HK-2 (cell line): ENCODE data around the gene KIF3A.
"Not testable (repeated sequence)": the region's sequence is repeated elsewhere in the genome, so short reads cannot be mapped to it uniquely, and the experiment has no call there.

Experiments
- DNase-seq: peaks from one replicate; pipeline ENCODE4 v3.0.0-alpha.2; 2018; ENCODE audit not compliant: unreplicated experiment

The KIF3A gene

DNA sequence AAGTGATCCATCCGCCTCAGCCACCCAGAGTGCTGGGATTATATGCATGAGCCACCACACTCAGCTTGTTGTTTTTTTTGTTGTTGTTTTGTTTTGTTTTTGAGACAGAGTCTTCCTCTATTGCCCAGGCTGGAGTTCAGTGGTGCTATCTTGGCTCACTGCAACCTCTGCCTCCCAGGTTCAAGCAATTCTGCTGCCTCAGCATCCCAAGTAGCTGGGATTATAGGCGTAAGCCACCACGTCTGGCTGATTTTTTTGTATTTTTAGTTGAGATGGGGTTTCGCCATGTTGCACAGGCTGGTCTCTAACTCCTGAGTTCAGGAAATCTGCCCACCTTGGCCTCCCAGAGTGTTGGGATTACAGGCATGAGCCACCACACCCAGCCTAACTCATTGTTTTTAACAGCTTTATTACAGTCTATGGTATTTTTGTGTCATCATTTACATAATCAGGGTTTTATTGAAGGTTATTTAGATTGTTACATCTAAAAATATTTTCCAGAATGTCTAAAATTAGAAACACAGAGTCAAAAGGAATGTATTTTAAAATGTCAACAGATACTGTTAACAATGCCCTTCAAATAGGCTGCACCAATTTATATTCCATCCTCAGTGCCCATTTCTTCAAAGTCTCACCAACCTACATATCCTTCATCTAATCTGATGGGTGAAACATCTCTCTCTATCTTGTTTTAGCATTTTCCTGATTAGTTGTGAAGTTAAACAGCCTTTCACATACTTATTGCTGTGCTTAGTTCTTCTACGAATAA is 18.6 kb downstream of the KIF3A start:
- no peak for DNase-seq

DNA sequence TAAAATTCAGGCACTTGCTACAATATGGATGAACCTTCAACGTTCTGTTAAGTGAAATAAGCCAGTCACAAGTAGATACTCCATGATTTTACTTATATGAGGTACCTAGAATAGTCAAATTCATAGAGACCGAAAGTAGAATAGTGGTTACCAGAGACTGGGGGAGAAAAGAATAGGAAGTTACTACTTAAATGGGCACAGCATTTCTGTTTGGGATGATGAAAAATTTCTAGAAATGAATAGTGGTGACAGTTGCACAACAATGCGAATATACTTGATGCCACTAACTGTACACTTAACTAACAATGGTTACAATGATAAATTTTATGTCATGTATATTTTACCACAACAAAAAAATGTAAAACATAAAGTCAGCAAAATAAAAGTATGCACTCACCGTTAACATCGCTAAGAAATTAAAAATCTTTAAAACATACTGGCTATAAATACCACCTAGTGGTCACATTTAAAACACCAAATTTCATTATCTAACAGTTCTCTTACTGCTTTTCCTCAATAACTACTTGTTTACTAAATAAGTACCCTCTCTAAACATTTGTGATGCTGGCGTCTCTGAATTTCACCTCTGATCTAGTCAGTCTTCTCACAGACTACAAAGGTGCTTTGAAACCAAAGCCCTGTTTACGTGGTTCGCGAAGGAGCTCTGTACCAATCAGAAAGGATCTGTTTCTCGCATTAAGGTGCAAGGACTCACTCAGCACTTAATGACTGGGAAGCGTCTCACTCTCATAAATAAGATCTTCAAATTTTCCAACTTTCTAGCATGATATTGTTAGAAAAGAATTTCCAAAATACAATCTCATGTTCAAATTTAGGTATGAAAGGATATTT is 22.7 kb downstream of the KIF3A start:
- no peak for DNase-seq

DNA sequence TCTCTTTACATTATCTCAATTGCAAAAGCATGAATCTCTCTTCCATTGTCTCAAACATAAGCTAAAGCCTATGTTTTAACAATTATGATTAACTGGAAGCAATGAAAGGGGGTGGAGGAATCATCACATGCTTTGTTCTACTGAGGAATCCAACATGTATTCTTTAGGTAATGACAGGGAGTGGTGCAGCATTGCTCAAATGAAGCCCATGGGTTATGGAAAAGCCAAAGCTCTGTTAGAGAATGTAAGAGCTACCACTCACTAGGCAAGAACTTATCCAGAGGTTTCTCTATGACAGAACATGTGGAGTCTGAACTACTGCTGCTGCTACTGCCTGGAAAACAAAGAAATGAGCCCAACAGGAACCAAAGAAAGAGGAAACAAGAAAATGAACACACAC is 28.7 kb downstream of the KIF3A start:
- DNase-seq = no peak

DNA sequence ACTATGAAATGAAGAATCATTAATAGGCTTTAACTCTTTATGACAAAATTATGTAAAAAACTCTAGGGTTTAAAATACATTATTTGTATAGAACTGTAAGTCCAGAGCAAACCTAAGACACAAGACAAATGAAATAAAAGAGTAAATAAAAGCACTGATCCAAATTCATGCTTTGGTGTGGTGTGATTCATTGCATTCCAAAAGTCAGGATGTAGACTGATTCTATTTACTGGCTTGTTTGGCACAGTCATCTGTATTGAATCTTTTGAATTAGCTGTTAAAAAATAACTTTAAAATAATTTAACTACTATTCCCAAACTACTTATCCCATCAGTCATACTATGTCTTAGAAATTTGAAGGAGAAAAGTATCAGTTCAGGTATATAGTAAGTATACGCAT is 32.5 kb downstream of the KIF3A start:
- no peak for DNase-seq

DNA sequence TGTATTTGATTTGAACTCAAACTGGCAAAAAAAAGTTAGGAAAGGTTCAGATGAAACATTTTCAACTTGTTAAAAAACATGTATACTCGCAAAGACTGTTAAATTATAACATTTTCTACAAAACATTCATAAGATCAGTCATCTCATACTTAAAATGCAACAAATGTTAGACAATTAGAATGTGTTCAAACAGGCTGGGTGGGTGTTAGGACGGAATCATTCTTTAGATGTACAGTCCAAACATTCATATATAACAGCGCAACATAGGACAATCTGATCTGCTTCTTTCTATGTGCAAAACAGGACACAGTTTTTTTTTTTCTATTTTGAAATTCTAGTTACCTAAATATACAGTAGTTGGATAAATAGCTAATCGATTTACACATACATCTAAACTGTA is 41.4 kb downstream of the KIF3A start:
- no peak for DNase-seq

DNA sequence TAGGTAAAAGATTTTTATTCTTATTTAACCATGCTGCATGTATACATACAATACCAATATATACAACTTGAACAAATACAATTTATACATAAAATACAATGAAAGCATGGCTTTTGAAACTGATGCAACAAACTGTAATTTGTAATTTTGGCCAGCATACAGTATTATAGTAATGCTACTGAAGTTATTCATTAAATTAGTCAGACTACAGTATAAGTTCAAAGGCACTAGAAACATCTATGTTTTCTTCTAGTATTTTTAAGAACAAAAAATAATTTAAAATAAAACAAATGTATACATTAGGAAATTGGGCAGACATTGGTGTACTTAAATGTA is 44.7 kb downstream of the KIF3A start:
- no peak for DNase-seq

DNA sequence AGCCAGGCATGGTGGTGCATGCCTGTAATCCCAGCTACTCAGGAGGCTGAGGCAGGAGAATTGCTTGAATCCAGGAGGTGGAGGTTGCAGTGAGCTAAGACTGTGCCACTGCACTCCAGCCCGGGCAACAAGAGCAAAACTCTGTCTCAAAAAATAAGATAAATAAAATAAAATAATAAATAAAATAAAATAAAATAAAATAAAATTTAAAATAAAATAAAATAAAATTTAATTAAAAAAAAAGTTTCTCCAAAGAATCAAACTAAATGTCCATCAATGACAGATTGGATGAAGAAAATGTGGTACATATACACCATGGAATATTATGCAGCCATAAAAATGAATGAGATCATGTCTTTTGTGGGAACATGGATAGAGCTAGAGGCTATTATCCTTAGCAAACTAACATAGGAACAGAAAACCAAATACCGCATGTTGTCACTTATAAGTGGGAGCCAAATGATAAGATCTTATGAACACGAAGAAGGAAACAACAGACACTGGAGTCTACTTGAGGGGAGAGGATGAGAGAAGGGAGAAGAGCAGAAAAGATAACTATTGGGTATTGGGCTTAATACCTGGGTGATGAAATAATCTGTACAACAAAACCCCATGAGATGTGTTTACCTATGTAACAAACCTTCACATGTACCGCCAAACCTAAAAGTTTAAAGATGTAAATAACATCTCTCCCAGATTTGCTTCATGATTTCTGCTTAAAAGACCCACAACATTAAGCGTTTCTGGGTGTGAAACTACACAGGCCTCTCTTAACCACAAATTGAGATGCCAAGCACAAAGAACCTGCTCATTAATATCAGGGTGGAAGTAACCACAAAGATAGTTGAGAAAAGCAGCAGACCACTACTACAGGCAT is 45.4 kb downstream of the KIF3A start:
- not testable (repeated sequence) for DNase-seq

DNA sequence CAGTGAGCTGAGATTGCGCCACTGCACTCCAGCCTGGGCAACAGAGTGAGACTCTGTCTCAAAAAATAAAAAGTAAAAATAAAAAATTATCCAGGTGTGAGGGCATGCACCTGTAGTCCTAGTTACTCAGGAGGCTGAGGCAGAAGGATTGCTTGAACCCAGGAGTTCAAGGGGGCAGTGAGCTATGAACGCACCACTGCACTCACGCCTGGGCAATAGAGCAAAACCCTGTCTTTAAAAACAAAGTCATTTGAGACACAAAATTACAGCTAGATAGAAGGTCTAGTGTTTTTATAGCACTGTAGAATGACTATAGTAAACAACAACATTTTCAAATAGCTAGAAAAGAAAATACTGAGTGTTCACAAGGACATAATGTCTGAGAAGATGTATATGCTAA is 47.2 kb downstream of the KIF3A start:
- DNase-seq = no peak

DNA sequence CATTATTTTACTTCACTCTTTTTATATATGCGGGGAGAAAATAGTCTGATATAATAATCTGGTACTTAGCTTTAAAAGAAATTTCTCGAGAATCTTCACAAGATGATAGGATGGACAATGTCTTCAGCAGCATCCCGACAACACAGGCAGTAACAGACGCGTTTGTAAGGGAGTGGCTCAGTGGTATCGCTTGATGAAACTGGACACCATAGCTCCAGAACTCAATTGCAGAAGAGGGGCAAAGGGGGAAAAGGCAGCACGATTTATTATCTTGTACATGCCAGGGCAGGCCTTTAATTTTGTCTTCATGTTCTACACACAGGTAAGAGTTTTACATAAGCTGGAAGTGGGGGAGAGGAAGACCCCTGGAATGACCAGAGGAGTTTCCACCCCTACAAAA is 47.8 kb downstream of the KIF3A start:
- no peak for DNase-seq

DNA sequence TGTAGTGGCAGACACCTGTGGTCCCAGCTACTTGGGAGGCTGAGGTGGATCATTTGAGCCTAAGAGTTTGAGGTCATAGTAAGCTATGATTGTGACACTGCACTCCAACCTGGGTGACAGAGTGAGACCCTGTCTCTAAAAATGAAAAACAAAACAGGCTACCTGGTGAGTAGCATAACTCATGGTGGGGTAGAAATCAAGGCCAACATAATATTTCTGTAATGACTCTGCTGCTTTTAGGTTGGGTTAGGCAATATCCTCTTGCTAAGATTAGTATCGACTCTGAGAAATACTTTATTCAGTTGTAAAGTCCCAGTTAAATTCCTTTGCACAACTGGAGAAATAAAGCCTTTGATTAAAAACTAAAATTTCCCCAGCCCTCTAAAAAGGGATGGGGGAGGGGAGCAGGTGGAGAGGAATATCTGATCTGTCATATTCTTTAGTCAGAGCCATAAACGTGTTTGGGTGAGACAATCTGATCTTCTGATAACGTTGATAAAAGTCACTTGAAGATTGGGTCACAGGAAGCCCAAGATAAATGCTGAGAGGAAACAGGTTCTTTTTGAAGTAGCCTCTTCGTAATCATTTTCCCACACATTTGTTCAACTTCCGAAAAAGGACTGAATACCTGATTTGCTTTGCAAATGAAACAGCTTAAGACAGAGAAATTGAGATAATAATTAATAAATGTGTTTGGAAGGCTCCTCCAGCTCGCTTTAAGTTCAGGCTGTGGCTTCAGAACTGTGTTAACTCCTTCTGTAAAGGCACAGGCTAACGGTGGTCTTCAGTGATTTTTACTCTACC is 48.6 kb downstream of the KIF3A start:
- DNase-seq = no peak

DNA sequence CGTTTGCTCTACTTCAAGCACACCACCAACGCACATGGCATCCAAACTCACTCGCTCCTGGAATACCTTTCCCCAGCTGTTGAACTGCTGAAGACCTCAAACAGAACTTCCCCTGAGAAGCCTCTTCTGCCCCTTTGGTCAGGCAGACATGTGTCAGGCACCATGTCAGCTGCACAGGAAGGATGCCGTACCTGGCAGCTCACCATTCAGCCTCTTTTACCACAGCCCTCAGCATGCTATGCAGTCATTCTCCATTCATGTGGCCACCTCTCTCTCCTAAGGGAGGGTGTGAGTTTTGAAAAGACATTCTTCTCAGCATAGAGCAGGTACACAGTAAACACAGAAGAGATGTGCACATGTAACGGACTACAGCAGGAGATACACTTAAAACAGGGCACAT is 49.4 kb downstream of the KIF3A start:
- DNase-seq = no peak

DNA sequence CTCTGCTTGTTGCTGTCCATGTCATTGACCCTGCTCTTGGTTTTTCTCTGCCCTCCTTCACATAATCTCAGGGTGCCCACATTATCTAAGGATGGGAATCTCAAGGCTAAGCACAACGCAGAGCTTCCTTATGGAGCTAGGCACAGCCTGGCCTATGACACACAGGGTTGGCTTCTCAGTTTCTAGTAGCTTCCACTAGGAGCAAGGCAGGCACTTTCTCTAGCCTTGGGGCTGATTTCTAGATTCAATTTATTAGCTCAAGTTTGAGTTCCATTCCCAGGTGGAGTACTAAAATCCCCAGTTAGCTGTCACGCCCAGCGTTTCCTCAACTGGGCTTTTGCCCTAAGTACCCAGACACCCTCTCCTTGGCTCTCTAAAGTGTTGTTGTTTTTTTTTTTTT is 51.2 kb downstream of the KIF3A start:
- DNase-seq = no peak

DNA sequence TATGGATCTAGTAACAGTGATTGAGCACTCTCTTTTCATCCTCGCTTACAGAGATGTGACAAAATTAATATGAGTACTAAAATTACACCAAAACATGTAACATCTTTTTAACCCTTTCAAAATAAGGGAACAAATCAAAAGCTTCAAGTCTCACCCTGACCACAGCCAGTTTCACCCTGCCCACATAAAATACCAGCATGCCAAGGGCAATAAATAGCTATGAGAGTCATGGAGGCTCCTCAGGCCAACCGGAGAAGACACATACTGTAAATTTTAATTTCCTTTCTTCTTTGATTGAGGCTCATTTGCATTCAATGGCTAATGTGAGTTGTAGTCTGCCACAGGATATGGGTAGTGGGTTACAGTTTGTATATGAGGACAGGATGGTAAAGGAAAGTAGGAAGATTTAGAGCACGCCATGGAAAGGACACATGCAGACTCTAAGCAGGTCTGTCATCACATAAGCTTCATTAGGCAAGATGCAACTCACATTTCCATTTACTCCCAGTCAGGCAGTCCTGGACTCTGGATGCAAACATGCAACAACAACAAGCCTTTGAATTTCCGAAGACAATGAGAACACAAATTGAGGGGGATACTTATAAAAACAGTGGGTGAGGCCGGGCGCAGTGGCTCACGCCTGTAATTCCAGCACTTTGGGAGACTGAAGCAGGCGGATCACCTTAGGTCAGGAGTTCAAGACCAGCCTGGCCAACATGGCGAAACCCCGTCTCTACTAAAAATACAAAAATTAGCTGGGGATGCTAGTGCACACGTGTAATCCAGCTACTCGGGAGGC is 52.2 kb downstream of the KIF3A start:
- no peak for DNase-seq

DNA sequence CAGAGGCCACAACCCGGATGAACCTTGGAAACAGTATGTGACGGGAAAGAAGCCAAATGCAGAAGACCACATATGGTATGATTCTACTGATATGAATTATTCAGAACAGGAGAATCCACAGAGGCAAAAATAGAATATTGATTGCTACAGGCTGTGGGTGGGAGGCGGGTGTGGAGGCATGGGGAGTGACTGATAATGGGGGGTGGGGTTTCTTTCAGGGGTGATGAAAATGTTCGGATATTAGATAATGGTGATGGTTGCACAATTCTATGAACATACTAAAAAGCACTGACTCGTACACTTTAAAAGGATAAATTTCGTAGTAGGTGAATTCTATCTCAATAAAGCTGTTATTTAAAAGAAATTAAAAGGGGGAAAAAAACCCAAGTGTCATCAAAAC is 52.9 kb downstream of the KIF3A start:
- DNase-seq = no peak

DNA sequence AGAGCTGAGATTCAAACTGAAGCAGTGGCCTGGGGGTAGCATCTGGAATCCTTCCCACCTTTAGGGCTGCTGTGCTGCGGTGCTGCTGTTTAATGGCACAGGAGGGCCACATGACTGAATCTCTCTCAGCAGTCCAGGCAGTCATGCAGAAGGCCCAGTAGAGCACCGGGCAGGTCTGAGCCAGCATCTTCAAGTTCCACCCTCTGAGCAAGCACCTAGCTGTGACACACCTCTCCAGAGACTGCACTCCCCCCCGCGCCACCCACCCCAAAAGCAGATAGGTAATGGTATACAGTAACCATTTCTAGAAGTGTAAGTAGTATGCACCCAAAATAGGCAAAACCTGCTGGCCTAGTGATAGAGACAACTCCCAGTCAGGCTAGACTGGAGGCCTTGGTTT is 55.4 kb downstream of the KIF3A start:
- no peak for DNase-seq

DNA sequence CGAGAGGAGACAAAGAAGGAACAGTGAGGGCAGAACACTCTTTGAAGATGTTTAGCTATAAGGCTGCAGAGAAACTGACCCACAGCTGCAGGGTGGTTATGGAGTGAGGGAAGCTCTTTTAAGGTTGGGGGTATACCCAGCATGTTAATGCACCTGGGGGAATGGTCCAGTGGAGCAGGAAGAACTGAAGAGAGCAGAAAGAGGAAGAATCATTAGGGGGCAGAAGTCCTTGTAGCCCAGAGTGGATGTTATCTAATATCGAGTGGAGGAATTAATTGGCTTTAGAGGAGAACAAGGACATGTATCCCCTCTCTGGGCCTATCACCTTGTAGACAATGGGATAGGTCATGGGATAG is 55.9 kb downstream of the KIF3A start:
- no peak for DNase-seq

DNA sequence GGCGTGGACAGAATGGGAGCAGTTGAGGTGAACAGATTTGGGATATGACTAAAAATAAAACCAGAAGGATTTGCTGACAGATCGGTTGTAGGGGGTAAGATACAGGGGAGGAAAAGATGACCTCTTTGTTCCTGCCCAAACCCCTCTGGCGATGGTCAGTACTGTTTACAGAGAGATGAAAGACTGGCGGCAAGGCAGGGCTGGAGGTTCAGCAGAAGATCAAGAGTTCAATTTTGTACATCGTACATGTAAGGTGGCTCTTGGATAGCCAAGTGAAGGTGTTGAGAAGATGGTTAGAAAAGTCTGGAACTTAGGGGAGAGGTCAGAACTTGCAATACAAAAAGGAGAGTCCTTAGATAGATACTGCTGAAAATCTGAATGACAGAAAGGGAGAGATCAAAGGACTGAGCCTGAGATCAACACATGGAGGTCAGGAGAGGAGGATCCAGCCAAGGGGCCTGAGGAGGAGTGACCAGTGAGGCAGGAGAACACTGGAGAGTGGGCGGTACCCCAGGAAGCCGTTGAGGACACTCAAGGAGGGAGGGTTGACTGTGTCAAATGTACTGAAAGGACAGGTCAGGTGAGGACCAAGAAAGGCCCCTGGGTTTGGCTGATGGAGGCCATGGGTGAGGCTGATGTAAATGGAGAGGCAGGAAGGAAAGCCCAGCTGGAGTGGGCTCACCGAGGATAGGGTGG is 56.4 kb downstream of the KIF3A start:
- no peak for DNase-seq

DNA sequence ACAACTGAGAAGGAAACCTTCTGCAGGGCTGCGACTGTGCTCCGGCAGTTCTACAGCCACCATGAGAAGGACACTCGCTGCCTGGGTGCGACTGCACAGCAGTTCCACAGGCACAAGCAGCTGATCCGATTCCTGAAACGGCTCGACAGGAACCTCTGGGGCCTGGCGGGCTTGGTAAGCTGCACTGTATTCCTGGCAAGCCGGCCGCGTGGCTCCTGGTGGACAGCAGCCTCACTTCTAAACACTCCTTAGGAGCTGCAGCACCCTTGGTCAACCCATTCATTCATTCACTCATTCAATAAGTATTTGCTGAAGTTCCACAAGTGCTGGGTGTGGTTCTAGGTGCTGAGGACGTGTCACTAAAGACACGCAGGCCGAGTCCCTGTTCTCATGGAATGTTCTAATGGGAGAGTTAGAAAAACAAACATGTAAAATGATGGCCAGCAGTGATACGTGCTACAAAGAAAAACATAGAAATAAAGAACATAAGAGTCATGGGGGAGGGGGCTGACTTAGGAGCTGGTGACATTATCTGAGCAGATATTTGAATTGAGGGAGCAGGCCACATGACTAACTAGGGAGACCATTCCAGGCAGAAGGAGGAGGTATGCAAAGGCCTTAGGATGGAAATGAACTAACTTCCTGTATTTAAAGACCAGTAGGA is 57.5 kb downstream of the KIF3A start:
- no peak for DNase-seq

DNA sequence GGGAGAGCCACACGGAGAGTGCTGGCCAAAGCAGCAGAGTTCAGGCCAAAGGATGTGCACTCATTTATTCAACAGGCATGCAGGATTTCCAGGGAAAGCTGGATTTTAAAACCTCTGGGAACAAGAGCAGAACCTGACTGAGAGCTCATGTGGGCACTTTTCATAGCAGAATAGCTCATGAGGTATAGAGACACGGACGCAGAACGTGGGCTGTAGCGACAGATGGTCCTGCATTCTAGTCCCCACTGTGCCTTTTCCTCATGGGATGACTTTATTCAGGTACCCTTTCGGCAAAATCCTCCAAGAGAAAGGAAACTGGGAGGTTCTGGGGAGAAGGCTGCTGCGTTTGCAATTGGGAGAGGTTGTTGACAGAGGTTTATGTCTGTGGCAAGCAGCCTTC is 58.2 kb downstream of the KIF3A start:
- DNase-seq = no peak

DNA sequence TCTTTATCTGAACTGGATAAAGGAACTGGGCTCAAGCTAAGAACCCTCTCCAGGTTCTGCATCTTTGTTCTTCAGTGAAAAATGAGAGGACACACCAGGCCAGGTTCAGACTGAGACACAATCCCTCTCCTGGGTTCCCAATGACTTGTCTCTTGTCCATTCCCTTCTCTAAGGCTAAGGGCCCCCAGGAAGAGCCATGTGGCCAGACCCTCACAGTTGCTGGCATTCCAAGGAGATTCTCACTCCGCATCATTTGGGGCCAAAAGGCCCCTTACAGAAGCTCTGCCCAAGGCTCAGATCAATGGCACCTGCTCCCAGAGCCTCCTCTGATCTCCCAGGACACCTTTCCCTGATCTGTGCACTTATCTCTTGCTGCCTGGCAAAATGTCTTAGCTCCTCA is 58.6 kb downstream of the KIF3A start:
- DNase-seq = no peak
